ENCODE measurements around the gene ABCC12.

Gene ABCC12

GRCh38 chr16:48155926-48156789 is at the start of gene ABCC12:
TSS of gene ABCC12 (minus strand) at chr16:48155993. CDS start at chr16:48146424, 9,569 bp downstream.
- Histone ChIP-seq H3K27me3 (ENCODE audit: control insufficient read depth in 2 of 2, insufficient read depth in 2 of 2, low read length in 2 of 2) (peaks cover 0 to 5% of the 10 kb centered on the region in 2 donors), H3K36me3 (ENCODE audit: control insufficient read depth in 2 of 2, insufficient read depth in 2 of 2, low read length in 2 of 2) (no peaks in the 10 kb centered on the region), H3K27ac (ENCODE audit: low read depth in 2 of 2, low read length in 2 of 2) (no peak within 1 kb of the TSS), H3K4me3 (ENCODE audit: low read length in 2 of 2) (no peak within 1 kb of the TSS), H3K4me1 (ENCODE audit: control insufficient read depth in 2 of 2, insufficient read depth in 2 of 2, low read length in 2 of 2) (no peaks in the 10 kb centered on the region), H3K9ac (ENCODE audit: low read depth in 1 of 2, low read length in 2 of 2) (no peak within 1 kb of the TSS), H3K9me3 (ENCODE audit: control insufficient read depth in 2 of 2, low read length in 2 of 2) (no peaks in the 10 kb centered on the region)

- Histone ChIP-seq H3K36me3 (ENCODE audit: control insufficient read depth in 2 of 2, insufficient read depth in 2 of 2, low read length in 2 of 2) (no peaks in the 10 kb centered on the region), H3K9ac (ENCODE audit: low read depth in 1 of 2, low read length in 2 of 2) (no peak overlapping the region), H3K4me3 (ENCODE audit: low read length in 2 of 2) (no peak overlapping the region), H3K9me3 (ENCODE audit: control insufficient read depth in 2 of 2, low read length in 2 of 2) (no peaks in the 10 kb centered on the region), H3K27me3 (ENCODE audit: control insufficient read depth in 2 of 2, insufficient read depth in 2 of 2, low read length in 2 of 2) (no peaks in the 10 kb centered on the region), H3K4me1 (ENCODE audit: control insufficient read depth in 2 of 2, insufficient read depth in 2 of 2, low read length in 2 of 2) (peaks cover 0 to 6% of the 10 kb centered on the region in 2 donors), H3K27ac (ENCODE audit: low read depth in 2 of 2, low read length in 2 of 2) (no peak overlapping the region)
These were observed 49.0 kb upstream of the ABCC12 start for GRCh38 chr16:48204825-48205151.

GRCh38 chr16:48203974-48204824 is 48.4 kb upstream of the ABCC12 start:
- H3K9ac ChIP-seq (ENCODE audit: low read depth in 1 of 2, low read length in 2 of 2): no peak overlapping the region
- no peak overlapping the region for H3K4me3 ChIP-seq (ENCODE audit: low read length in 2 of 2)
- H3K27ac ChIP-seq (ENCODE audit: low read depth in 2 of 2, low read length in 2 of 2): no peak overlapping the region
- H3K9me3 ChIP-seq (ENCODE audit: control insufficient read depth in 2 of 2, low read length in 2 of 2): no peaks in the 10 kb centered on the region
- peaks cover 0 to 6% of the 10 kb centered on the region in 2 donors for H3K4me1 ChIP-seq (ENCODE audit: control insufficient read depth in 2 of 2, insufficient read depth in 2 of 2, low read length in 2 of 2)
- no peaks in the 10 kb centered on the region for H3K27me3 ChIP-seq (ENCODE audit: control insufficient read depth in 2 of 2, insufficient read depth in 2 of 2, low read length in 2 of 2)
- H3K36me3 ChIP-seq (ENCODE audit: control insufficient read depth in 2 of 2, insufficient read depth in 2 of 2, low read length in 2 of 2): no peaks in the 10 kb centered on the region

GRCh38 chr16:48201515-48202201 is 45.9 kb upstream of the ABCC12 start:
- H3K27ac ChIP-seq (ENCODE audit: low read depth in 2 of 2, low read length in 2 of 2): no peak overlapping the region
- no peaks in the 10 kb centered on the region for H3K9me3 ChIP-seq (ENCODE audit: control insufficient read depth in 2 of 2, low read length in 2 of 2)
- no peak overlapping the region for H3K9ac ChIP-seq (ENCODE audit: low read depth in 1 of 2, low read length in 2 of 2)
- no peak overlapping the region for H3K4me3 ChIP-seq (ENCODE audit: low read length in 2 of 2)
- no peaks in the 10 kb centered on the region for H3K27me3 ChIP-seq (ENCODE audit: control insufficient read depth in 2 of 2, insufficient read depth in 2 of 2, low read length in 2 of 2)
- H3K36me3 ChIP-seq (ENCODE audit: control insufficient read depth in 2 of 2, insufficient read depth in 2 of 2, low read length in 2 of 2): no peaks in the 10 kb centered on the region
- H3K4me1 ChIP-seq (ENCODE audit: control insufficient read depth in 2 of 2, insufficient read depth in 2 of 2, low read length in 2 of 2): peaks cover 0 to 6% of the 10 kb centered on the region in 2 donors

- Histone ChIP-seq H3K27me3 (ENCODE audit: control insufficient read depth in 2 of 2, insufficient read depth in 2 of 2, low read length in 2 of 2) (no peaks in the 10 kb centered on the region), H3K9me3 (ENCODE audit: control insufficient read depth in 2 of 2, low read length in 2 of 2) (no peaks in the 10 kb centered on the region), H3K4me3 (ENCODE audit: low read length in 2 of 2) (no peak overlapping the region), H3K4me1 (ENCODE audit: control insufficient read depth in 2 of 2, insufficient read depth in 2 of 2, low read length in 2 of 2) (no peaks in the 10 kb centered on the region), H3K27ac (ENCODE audit: low read depth in 2 of 2, low read length in 2 of 2) (no peak overlapping the region), H3K36me3 (ENCODE audit: control insufficient read depth in 2 of 2, insufficient read depth in 2 of 2, low read length in 2 of 2) (no peaks in the 10 kb centered on the region), H3K9ac (ENCODE audit: low read depth in 1 of 2, low read length in 2 of 2) (no peak overlapping the region)
These were observed 41.5 kb upstream of the ABCC12 start for GRCh38 chr16:48197294-48197693.

- H3K4me1 ChIP-seq (ENCODE audit: control insufficient read depth in 2 of 2, insufficient read depth in 2 of 2, low read length in 2 of 2): no peaks in the 10 kb centered on the region
- H3K9me3 ChIP-seq (ENCODE audit: control insufficient read depth in 2 of 2, low read length in 2 of 2): no peaks in the 10 kb centered on the region
- no peak overlapping the region for H3K9ac ChIP-seq (ENCODE audit: low read depth in 1 of 2, low read length in 2 of 2)
- H3K4me3 ChIP-seq (ENCODE audit: low read length in 2 of 2): no peak overlapping the region
- H3K27ac ChIP-seq (ENCODE audit: low read depth in 2 of 2, low read length in 2 of 2): no peak overlapping the region
- H3K27me3 ChIP-seq (ENCODE audit: control insufficient read depth in 2 of 2, insufficient read depth in 2 of 2, low read length in 2 of 2): no peaks in the 10 kb centered on the region
- H3K36me3 ChIP-seq (ENCODE audit: control insufficient read depth in 2 of 2, insufficient read depth in 2 of 2, low read length in 2 of 2): no peaks in the 10 kb centered on the region
These were observed 39.2 kb upstream of the ABCC12 start for GRCh38 chr16:48194828-48195556.

GRCh38 chr16:48193846-48194245 is 38.1 kb upstream of the ABCC12 start:
- no peaks in the 10 kb centered on the region for H3K27me3 ChIP-seq (ENCODE audit: control insufficient read depth in 2 of 2, insufficient read depth in 2 of 2, low read length in 2 of 2)
- no peak overlapping the region for H3K4me3 ChIP-seq (ENCODE audit: low read length in 2 of 2)
- H3K4me1 ChIP-seq (ENCODE audit: control insufficient read depth in 2 of 2, insufficient read depth in 2 of 2, low read length in 2 of 2): no peaks in the 10 kb centered on the region
- H3K9ac ChIP-seq (ENCODE audit: low read depth in 1 of 2, low read length in 2 of 2): no peak overlapping the region
- H3K9me3 ChIP-seq (ENCODE audit: control insufficient read depth in 2 of 2, low read length in 2 of 2): no peaks in the 10 kb centered on the region
- H3K27ac ChIP-seq (ENCODE audit: low read depth in 2 of 2, low read length in 2 of 2): no peak overlapping the region
- H3K36me3 ChIP-seq (ENCODE audit: control insufficient read depth in 2 of 2, insufficient read depth in 2 of 2, low read length in 2 of 2): no peaks in the 10 kb centered on the region

- H3K27me3 ChIP-seq (ENCODE audit: control insufficient read depth in 2 of 2, insufficient read depth in 2 of 2, low read length in 2 of 2): no peaks in the 10 kb centered on the region
- H3K36me3 ChIP-seq (ENCODE audit: control insufficient read depth in 2 of 2, insufficient read depth in 2 of 2, low read length in 2 of 2): no peaks in the 10 kb centered on the region
- no peak overlapping the region for H3K9ac ChIP-seq (ENCODE audit: low read depth in 1 of 2, low read length in 2 of 2)
- H3K9me3 ChIP-seq (ENCODE audit: control insufficient read depth in 2 of 2, low read length in 2 of 2): no peaks in the 10 kb centered on the region
- H3K4me3 ChIP-seq (ENCODE audit: low read length in 2 of 2): no peak overlapping the region
- no peak overlapping the region for H3K27ac ChIP-seq (ENCODE audit: low read depth in 2 of 2, low read length in 2 of 2)
- no peaks in the 10 kb centered on the region for H3K4me1 ChIP-seq (ENCODE audit: control insufficient read depth in 2 of 2, insufficient read depth in 2 of 2, low read length in 2 of 2)
These were observed 32.8 kb upstream of the ABCC12 start for GRCh38 chr16:48188449-48189102.

GRCh38 chr16:48187779-48188178 is 32.0 kb upstream of the ABCC12 start:
- Histone ChIP-seq H3K27ac (ENCODE audit: low read depth in 2 of 2, low read length in 2 of 2) (no peak overlapping the region), H3K9ac (ENCODE audit: low read depth in 1 of 2, low read length in 2 of 2) (no peak overlapping the region), H3K4me1 (ENCODE audit: control insufficient read depth in 2 of 2, insufficient read depth in 2 of 2, low read length in 2 of 2) (no peaks in the 10 kb centered on the region), H3K36me3 (ENCODE audit: control insufficient read depth in 2 of 2, insufficient read depth in 2 of 2, low read length in 2 of 2) (no peaks in the 10 kb centered on the region), H3K27me3 (ENCODE audit: control insufficient read depth in 2 of 2, insufficient read depth in 2 of 2, low read length in 2 of 2) (no peaks in the 10 kb centered on the region), H3K9me3 (ENCODE audit: control insufficient read depth in 2 of 2, low read length in 2 of 2) (no peaks in the 10 kb centered on the region), H3K4me3 (ENCODE audit: low read length in 2 of 2) (no peak overlapping the region)

Measured in mucosa of rectum (tissue), 2 donors.